Measurements from ENCODE around the gene SPAG6.

Gene SPAG6

DNA sequence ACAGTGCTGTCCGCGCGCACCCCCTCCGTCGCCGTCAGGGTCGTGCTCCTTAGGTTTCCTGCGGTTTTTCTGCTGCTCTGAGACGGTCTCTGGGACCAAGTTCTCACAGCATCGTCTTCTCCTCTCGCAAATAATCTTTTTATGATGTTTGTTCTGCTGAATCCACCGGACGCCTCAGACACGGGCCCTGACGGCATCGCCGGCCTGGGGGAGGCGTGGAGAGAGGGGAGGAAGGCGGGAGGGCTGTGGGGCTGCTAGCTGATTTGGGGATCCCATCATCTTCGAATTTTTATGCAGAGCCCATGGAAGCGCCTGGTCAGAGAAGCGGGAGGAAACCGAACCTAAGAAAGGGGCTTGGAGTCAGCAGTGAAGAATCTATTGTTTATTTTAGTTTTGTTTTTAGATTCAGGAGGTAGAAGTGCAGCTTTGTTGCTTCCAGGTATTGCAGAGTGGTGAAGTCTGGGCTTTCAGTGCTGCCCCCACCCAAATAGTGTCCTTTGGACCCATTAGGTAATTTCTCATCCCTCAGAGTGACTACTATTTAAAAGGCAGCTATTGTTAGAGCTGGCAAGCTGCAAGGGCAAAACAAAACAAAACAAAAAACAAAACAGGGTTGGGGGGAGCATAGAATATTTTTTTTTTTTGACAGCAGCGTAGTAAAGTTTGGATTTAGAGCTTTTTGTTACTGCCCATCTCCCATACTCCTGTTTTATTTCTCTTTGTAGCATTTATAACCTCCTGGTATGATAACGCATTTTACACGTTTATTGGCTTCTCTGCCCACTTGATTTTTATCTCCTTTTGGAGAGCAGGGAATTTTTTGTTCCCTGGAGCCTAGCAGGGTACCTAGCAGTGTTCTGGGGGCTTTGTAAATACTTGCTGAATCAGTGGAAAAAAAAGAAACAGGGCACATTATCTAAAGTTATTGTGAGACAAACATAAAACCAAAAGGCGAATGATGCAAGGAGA, 92.6 kb downstream of the SPAG6 start:
- DNase-seq, result no peak

- no peak for DNase-seq
Observed at GRCh38 chr10:22438711-22439110, 93.4 kb downstream of the SPAG6 start.

- DNase-seq, result no peak
Observed at GRCh38 chr10:22442063-22442462, 96.8 kb downstream of the SPAG6 start.

- no peak for DNase-seq
Observed at GRCh38 chr10:22442468-22442867, 97.2 kb downstream of the SPAG6 start.

DNA sequence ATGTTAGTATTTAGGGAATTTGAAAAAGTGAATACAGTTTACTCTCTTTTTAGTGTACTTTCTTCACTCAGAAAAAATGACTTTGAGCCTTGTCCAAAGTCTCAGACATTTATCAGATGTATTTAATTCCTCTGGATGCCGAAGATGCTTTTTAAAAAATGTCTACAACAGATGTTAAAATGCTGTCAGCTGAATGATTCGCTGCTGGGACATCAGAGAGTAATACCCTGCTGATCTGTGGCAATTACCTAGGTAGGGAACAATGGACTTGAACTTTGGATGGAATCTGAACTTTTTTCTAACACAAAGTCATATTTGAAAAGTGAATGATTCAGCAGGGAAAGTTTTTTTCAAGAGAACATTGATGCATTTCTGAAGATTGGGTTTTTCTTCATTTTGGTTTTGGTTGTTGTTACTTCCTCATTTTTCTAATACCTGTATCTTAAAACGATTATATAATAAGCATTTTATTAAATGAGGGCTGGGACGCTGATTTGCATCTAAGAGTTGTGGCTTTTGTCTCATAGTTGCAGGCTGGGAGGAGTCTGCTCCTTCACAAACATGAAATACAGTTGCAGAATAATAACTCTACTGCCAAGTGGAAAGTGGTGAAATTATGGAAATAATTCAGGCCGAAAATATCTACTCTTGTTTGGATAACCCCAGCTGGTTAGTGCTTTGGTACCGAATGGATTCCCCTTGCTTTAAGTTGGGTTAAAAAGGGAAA, 98.0 kb downstream of the SPAG6 start:
- DNase-seq, result no peak

DNA sequence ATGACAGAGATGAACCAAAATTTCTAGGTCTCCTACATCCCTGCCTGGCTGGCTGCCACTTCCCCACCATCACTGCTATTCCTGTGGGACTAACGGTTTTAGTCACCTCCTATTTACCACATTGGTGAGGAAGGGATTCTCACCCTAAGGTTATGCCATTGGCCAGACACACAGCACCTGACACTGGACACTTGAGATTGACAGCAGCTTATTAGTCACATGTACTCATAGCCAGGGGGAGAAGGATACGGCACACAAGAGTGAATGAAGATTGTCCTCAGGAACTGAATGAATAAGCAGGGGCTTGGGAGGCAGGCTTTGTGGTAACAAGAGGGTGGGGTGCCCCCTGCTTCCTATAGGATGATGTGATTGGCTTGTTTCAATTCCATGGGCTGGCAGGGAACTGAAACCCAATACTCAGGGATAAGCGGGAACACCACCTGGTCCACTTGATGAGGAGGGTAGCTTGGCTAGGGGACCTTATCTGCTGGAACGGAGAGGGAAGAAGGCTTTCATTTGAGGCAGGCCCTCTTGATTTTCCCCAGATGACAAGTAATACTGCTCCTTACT, 99.0 kb downstream of the SPAG6 start:
- DNase-seq, result no peak

DNA sequence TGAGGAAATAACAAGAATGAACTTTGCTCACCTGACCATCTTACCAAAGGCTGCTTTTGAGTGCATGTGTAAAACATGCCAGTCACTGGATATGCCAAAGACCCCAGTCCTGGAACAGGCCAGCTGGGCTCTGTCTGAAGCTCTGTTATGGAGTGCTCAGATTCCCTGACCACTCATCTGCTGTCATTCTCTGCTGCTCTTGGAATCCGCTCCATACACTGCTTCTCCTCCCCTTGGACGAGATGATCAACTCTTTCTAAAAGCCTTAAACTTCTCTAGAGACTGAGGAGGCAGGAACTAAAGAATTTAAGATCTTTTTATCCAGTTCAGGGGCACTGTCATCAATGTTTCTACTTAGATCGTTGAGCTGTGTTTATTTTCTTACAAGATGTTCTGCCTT, 100.2 kb downstream of the SPAG6 start:
- DNase-seq, result no peak

GRCh38 chr10:22447068-22447467, 101.8 kb downstream of the SPAG6 start:
- DNase-seq, result no peak

DNA sequence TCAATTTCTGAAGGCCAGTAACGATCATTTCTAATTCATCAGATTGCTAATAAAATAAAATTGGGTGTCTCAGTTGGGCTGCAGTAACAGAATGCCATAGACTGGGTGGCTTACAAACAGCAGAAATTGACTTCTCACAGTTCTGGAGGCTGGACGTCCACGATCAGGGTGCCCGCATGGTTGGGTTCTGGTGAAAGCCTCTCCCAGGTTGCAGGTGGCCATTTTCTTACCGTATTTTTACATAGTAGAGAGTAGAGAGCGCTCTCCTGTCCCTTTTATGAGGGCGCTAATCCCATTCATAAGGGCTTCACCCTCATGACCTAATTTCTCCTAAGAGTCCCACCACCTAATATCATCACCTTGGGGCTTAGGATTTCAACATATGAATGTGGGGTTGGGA, 106.0 kb downstream of the SPAG6 start:
- no peak for DNase-seq

- DNase-seq, result no peak
Observed at GRCh38 chr10:22453320-22453719, 108.0 kb downstream of the SPAG6 start.

DNA sequence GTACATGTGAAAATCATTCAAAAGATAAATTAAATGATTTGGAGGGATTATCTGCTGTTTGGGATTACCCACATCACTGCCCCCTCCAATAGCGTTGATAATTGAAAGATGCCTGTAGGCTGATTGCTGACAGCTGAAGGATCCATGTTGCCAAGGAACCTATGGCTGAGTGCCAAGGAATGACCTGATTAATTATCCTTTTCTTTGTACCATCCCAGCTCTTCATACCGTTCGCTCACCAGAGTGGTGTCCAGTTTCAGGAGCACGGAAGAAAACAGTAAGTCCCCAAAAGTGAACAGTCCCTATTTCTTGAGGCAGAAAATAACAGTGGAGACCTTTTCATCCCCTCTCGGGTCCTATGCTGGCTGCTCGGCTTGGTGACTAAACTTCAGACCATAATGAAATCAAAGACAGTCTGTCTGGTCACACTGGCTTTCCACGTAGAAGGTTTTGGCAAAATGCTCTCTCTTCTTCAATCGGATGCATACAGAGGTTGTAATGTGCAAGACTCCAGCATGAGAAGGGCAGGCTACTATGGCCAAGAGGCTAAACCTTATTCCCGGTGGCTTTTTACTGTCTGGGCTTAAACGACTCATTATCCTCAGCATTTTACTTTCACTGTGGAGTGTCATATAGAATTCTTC, 108.8 kb downstream of the SPAG6 start:
- DNase-seq, result no peak

- no peak for DNase-seq
Observed at GRCh38 chr10:22454634-22455033, 109.3 kb downstream of the SPAG6 start.

GRCh38 chr10:22455068-22455857, 110.0 kb downstream of the SPAG6 start:
- no peak for DNase-seq

DNA sequence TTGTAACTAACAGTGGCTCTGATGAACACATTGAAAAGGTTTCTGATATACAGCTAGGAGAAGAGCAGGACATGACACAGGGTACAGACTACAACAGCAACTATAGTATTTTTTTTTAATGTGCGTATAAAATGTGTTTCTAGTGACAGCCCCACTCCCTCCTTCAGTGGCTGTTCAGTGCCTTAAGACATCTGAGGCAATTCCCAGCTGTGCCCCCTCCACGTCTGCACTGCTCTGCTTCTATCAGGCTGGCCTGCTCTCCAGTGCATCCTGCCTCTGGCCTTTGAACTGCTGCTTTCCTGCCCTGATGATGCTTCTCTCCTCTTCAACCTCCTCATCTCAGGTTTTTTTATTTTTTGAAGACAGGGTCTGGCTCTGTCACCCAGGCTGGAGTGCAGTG, 111.2 kb downstream of the SPAG6 start:
- no peak for DNase-seq

DNA sequence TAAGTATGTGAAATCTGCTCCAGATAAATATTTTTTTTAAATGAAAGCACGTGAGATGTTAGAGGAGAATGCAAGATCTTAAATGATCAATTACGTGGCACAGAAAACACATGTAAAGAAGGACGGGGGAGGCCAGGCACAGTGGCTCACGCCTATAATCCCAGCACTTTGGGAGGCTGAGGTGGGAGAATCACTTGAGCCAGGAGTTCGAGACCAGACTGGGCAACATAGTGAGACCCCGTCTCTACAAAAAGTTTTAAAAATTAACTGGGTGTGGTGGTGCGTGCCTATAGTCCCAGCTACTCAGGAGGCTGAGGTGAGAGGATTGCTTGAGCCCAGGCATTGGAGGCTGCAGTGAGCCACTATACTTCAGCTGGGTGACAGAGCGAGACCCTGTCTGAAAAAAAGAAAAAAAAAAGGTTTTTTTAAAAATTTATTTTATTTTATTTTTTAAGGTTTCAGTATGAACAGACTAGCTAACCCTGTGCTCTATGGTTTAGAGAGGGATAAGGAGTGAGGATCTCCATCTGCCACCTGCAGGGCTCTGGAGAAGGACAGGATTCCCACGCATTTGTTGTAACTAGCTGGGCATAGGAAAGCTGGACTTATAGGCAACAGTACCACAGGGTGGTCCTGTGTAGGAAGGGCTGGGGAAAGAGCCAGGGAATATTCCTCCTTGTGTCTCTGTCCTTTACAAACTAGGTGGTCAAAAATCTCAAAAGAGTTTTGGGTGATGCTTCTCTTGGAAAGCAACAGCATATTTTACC, 113.2 kb downstream of the SPAG6 start:
- no peak for DNase-seq

- no peak for DNase-seq
Observed at GRCh38 chr10:22459496-22459895, 114.2 kb downstream of the SPAG6 start.

DNA sequence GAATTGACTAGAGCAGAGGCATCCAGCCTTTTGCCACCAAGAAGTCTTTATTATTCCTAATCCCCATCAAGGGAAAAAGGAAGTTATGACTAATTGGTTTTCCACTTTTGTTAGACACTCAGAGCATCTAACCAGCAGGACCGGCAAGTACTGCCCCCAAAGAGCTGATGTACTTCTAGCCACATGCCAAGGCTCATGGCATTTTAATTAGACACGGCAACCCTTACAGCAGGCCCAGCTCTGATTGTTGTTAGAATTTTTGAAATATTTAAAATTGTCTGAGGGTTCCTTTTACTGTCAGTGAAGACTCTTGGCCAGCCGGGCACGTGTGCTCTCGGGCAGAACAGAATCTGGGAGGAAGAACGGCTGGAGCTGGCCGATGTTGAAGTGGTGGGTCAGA, 114.8 kb downstream of the SPAG6 start:
- no peak for DNase-seq

DNA sequence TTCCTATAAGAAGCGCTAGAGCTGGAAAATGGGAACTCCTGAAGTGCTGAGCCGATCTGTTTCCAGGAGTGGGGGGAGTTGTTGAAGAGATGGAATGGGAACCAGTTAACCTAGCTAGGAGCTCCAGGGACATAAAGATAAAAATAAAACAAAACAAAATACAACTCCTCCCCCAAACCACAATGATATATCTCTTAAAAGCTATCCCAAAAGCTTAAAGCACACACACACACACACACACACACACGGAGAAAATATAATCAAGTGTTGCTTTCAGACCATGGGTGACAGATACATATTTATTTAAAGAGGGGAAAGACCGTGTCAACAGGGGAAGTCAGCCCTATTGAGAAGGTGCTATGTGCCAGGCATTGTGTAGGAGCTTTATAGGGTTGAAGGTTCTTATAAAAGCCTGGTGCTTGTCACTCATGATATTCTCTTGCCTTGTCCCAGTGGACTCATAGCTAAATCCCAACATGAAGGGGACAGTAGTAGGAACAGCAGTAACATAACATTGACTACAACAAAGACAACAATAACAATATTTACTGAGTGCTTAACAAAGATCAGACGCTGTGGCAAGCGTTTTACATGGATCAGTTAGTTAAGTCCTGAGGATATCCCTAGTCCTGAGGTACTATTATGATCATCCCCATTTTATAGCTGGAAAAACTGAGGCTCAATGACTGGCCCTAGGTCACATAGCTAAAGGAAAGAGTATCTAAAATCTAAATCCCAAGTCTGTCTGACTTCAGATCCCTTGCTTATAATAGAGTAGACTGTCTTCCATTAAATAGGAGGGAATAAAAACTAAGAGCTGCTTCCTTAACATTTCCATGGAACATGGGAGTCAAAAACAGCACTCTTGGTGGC, 115.5 kb downstream of the SPAG6 start:
- no peak for DNase-seq

DNA sequence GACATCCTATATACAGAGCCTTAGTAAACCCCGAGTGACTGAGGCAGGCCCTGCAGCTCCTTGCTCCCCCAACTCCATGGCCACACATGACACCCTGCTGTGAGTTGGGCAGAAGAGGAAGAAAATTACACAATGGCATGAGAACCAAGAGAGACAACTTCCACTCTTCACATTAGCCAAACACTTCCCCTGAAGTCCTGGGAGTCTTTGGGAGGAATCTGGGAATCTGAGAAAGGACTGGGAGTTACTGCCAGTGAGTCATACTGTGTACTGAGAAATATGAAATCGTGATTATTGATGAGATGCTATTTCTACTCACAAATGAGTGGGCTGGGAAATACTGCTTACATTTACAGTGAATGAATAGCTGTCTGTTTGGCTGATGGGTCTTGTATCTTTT, 116.6 kb downstream of the SPAG6 start:
- DNase-seq, result no peak

GRCh38 chr10:22463255-22463654, 118.0 kb downstream of the SPAG6 start:
- DNase-seq, result no peak

All from DMS79 treated with DMSO at 0.1 percent for 48 hours (cell line).